K562 (cell line): ENCODE measurements around the gene FZD4. TPM values are rescaled to one million over a fixed set of nuclear protein-coding genes. Genes with fewer than 3 reads are reported as not detected.

ENCODE experiments used
- ARID1B ChIP-seq: fragments of 450-650 bp; IDR thresholded peaks from 2 replicates; pipeline ENCODE4 v1.6.1; 2016; ENCODE audit warnings: antibody characterized with exemption, mild to moderate bottlenecking, inconsistent platforms
- E2F6 ChIP-seq, 2 experiments: IDR thresholded peaks; 2 replicates each; pipeline ENCODE4 v1.6.1; 2011; ENCODE audit warnings: borderline replicate concordance in 1 of 2, control low read depth in 1 of 2, low read depth in 1 of 2, low read length in 1 of 2, mild to moderate bottlenecking in 1 of 2, mixed read lengths in 1 of 2, moderate library complexity in 1 of 2; ENCODE audit not compliant: insufficient read depth in 1 of 2, insufficient read length in 1 of 2, poor library complexity in 1 of 2, severe bottlenecking in 1 of 2; ENCODE audit errors: extremely low read depth in 1 of 2
- ERF ChIP-seq: fragments of 450-650 bp; formaldehyde crosslinking; IDR thresholded peaks from 2 replicates; pipeline ENCODE4 v1.4.0; 2020; ENCODE audit warnings: mild to moderate bottlenecking, mixed read lengths
- IRF2 ChIP-seq: sonication (generic); formaldehyde crosslinking; IDR thresholded peaks from 2 replicates; pipeline ENCODE4 v1.8.1; 2022; ENCODE audit warnings: mild to moderate bottlenecking, missing genetic modification reagents
- NBN ChIP-seq: fragments of 450-650 bp; IDR thresholded peaks from 2 replicates; pipeline ENCODE4 v1.6.1; 2016; ENCODE audit warnings: low read depth, mild to moderate bottlenecking
- RNF219 ChIP-seq: fragments of 250-450 bp; sonication (Bioruptor Pico); IDR thresholded peaks from 2 replicates; pipeline ENCODE4 v1.5.0; 2022; ENCODE audit warnings: mild to moderate bottlenecking
- SNRNP70 ChIP-seq: fragments of 200-400 bp; formaldehyde crosslinking; optimal IDR thresholded peaks from 2 replicates; pipeline ENCODE3; 2017; ENCODE audit warnings: low read depth, low read length
- SOX6 ChIP-seq: fragments of 450-650 bp; IDR thresholded peaks from 2 replicates; pipeline ENCODE4 v1.6.1; 2014; ENCODE audit warnings: mild to moderate bottlenecking
- SREBF1 ChIP-seq: fragments of 150-350 bp; IDR thresholded peaks from 2 replicates; pipeline ENCODE4 v1.6.1; 2014; ENCODE audit warnings: antibody characterized with exemption, low read depth, low read length, borderline replicate concordance
- TAF7 ChIP-seq: fragments of 450-650 bp; IDR thresholded peaks from 2 replicates; pipeline ENCODE4 v1.6.1; 2016; ENCODE audit warnings: missing genetic modification characterization, missing compliant biosample characterization
- TGIF2 ChIP-seq: sonication (generic); formaldehyde crosslinking; IDR thresholded peaks from 2 replicates; pipeline ENCODE4 v1.8.1; 2022; ENCODE audit warnings: mild to moderate bottlenecking, missing genetic modification reagents, moderate library complexity
- ZBTB34 ChIP-seq: fragments of 250-450 bp; sonication (Bioruptor Pico); IDR thresholded peaks from 2 replicates; pipeline ENCODE4 v1.8.0; 2021; ENCODE audit warnings: mild to moderate bottlenecking, moderate library complexity
- ZNF668 ChIP-seq: fragments of 250-450 bp; sonication (Bioruptor Pico); IDR thresholded peaks from 2 replicates; pipeline ENCODE4 v1.8.0; 2022; ENCODE audit warnings: mild to moderate bottlenecking, inconsistent platforms
- polyA plus RNA-seq, 8 experiments: library from polyadenylated mRNA; depleted of rRNA in 4 of 8; stranded (reverse) in 5 of 8; unstranded in 3 of 8; fragments of >200 nt; fragmentation: Nextera tagmentation in 2 of 8; fragmentation: Illumina TruSeq in 1 of 8; extraction: Ambion mirVana in 2 of 8; extraction: Trizol in 1 of 8; gene quantifications; 2 replicates each; pipeline versions ENCODE4 v1.2.1 to v1.2.3, GENCODE V29; 2011 to 2014; ENCODE audit warnings: inconsistent platforms in 1 of 8, missing spikeins in 1 of 8
- total RNA-seq, 7 experiments: library from RNA; depleted of rRNA in 6 of 7; stranded (reverse); fragments of >200 nt in 6 of 7; fragmentation: Illumina TruSeq in 2 of 7; extraction: Trizol in 2 of 7; gene quantifications; 2 replicates each; pipeline versions ENCODE4 v1.2.1 to v1.2.3, GENCODE V29; 2011 to 2021; ENCODE audit warnings: low replicate concordance in 1 of 7

The FZD4 gene
- total and polyA plus RNA-seq, 9 of the 15 experiments (the other 6 are each of a cell fraction or from before 2014, with no cell fraction given): 1.2 to 7.9 (median 5.8) TPM

- TF ChIP-seq TAF7 (tag): 0 out of 2 replicates have a peak, but pooled peaks have one; percentile 6
- no peak for TF ChIP-seq ERF (CRISPR knock-in tag)
- no peak for TF ChIP-seq NBN
- TF ChIP-seq ZBTB34 (CRISPR knock-in tag): no peak
- TF ChIP-seq ZNF668 (CRISPR knock-in tag): peak; percentile 19; the same call in 1 of the 2 replicates
- TF ChIP-seq SOX6: peak; percentile 10; the same call in 1 of the 2 replicates
- TF ChIP-seq IRF2 (CRISPR knock-in tag): no peak
- TF ChIP-seq SREBF1: no peak
- TF ChIP-seq SNRNP70: no peak
- no peak for TF ChIP-seq RNF219 (CRISPR knock-in tag)
- no peak for TF ChIP-seq TGIF2 (CRISPR knock-in tag)
- TF ChIP-seq ARID1B: no peak; the same call in 1 of the 2 replicates
- TF ChIP-seq E2F6 (IDR thresholded peaks at IDR 0.05; ENCODE audit: borderline replicate concordance in 1 of 2, extremely low read depth in 1 of 2, insufficient read depth in 1 of 2, insufficient read length in 1 of 2, low read depth in 1 of 2, low read length in 1 of 2, poor library complexity in 1 of 2, severe bottlenecking in 1 of 2): no peak
Observed at GRCh38 chr11:86938203-86938899, 16.8 kb downstream of the FZD4 start (continued).
